ENCODE data around the gene SLC6A3.
"Not testable (repeated sequence)": the region's sequence is repeated elsewhere in the genome, so short reads cannot be mapped to it uniquely, and the experiment has no call there.

SLC6A3 gene

GRCh38 chr5:1463326-1464095, 18.3 kb upstream of the SLC6A3 start:
- no peak for TF ChIP-seq CTCF (IDR thresholded peaks at IDR 0.05; ENCODE audit: insufficient read depth, missing control alignments)
- no peak for FAIRE-seq
- DNase-seq (ENCODE audit: insufficient read length, low spot score) = no peak

GRCh38 chr5:1462358-1462757, 17.1 kb upstream of the SLC6A3 start:
- no peak for TF ChIP-seq CTCF (IDR thresholded peaks at IDR 0.05; ENCODE audit: insufficient read depth, missing control alignments)
- FAIRE-seq (no peak), DNase-seq (ENCODE audit: insufficient read length, low spot score) (no peak)

GRCh38 chr5:1461396-1461795, 16.2 kb upstream of the SLC6A3 start:
- DNase-seq (ENCODE audit: insufficient read length, low spot score) (no peak), FAIRE-seq (no peak)
- no peak for TF ChIP-seq CTCF (IDR thresholded peaks at IDR 0.05; ENCODE audit: insufficient read depth, missing control alignments)

- no peak for FAIRE-seq
- TF ChIP-seq CTCF (IDR thresholded peaks at IDR 0.05; ENCODE audit: insufficient read depth, missing control alignments) = no peak
- no peak for DNase-seq (ENCODE audit: insufficient read length, low spot score)
These were observed 14.9 kb upstream of the SLC6A3 start for GRCh38 chr5:1460054-1460682.

GRCh38 chr5:1459435-1459834, 14.2 kb upstream of the SLC6A3 start:
- FAIRE-seq; DNase-seq (ENCODE audit: insufficient read length, low spot score): not testable (repeated sequence)

- not testable (repeated sequence) for FAIRE-seq; DNase-seq (ENCODE audit: insufficient read length, low spot score)
These were observed 11.1 kb upstream of the SLC6A3 start for GRCh38 chr5:1456110-1456881.

GRCh38 chr5:1453613-1454012, 8.4 kb upstream of the SLC6A3 start:
- FAIRE-seq (no peak), DNase-seq (ENCODE audit: insufficient read length, low spot score) (no peak)
- TF ChIP-seq CTCF (IDR thresholded peaks at IDR 0.05; ENCODE audit: insufficient read depth, missing control alignments) = no peak

Measured in D721Med (cell line).